HG02678 (cell line): ENCODE data around the gene ITGA11.
"Not testable (repeated sequence)": the region's sequence is repeated elsewhere in the genome, so short reads cannot be mapped to it uniquely, and the experiment has no call there.

ENCODE experiments used
- ATAC-seq: cut with Tn5 transposase; IDR thresholded peaks from one replicate; pipeline ENCODE4 v1.9.1; 2021; ENCODE audit warnings: mild to moderate bottlenecking, moderate library complexity; ENCODE audit not compliant: unreplicated experiment

The ITGA11 gene

DNA sequence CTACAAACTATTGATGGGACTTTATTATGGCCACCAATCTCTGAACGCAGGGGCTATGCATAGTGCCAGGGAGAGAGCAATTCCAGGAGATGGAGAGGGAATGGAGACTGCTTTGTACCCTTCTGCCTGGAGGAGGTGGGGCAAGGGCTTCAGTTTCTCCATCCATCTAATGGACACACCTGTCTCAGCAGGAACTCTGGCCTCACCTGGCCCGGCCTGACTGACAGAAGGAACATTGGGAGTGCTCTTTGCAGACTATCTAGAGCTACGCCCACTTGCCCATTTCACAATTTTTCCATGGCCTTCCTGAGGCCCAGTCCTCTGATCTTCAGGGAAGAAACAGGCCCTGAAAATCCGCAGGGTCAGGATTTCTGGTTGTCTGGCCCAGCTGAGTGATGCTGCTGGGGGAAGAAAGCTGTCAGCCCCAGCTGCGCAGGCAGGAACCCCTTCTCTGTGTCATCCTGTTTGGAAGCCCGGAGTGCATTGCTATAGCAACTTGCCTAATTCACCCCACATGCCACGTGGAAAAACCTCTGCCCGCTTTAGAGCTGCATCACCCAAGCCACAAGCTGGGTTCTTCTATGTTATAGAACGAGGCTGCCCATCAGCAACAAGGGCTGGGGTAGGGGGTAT lies 6.4 kb downstream of the ITGA11 start:
- no peak for ATAC-seq

DNA sequence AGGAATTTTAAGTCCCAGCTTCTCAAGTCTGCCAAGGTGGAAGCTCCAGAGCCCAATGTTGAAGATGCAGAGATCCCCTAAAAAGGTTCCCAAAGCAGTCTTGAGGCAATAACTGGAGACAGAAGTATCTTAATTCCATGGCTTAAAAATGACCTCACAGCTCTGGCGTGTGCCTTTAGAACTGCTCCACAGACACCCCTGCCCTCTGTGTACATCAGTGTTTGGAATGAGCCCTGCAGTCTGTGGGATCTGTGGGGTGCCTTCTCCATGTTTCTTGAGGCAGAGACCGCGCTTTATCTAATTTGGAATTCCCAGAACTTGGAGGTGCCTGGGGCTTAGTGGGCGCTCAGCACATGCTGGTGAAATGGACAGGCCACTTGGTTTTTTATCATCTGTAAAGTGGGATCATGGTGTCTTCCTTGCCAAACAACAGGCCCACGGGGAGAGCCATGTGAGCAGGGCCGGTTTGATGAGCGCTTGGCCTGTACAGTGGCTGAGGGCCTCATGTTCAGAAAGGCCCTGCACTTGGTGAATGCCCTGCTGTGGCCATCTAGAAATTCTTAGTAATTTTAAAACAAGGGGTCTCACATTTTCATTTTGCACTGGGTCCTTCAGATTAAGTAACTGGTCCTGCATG lies 7.1 kb downstream of the ITGA11 start:
- no peak for ATAC-seq

DNA sequence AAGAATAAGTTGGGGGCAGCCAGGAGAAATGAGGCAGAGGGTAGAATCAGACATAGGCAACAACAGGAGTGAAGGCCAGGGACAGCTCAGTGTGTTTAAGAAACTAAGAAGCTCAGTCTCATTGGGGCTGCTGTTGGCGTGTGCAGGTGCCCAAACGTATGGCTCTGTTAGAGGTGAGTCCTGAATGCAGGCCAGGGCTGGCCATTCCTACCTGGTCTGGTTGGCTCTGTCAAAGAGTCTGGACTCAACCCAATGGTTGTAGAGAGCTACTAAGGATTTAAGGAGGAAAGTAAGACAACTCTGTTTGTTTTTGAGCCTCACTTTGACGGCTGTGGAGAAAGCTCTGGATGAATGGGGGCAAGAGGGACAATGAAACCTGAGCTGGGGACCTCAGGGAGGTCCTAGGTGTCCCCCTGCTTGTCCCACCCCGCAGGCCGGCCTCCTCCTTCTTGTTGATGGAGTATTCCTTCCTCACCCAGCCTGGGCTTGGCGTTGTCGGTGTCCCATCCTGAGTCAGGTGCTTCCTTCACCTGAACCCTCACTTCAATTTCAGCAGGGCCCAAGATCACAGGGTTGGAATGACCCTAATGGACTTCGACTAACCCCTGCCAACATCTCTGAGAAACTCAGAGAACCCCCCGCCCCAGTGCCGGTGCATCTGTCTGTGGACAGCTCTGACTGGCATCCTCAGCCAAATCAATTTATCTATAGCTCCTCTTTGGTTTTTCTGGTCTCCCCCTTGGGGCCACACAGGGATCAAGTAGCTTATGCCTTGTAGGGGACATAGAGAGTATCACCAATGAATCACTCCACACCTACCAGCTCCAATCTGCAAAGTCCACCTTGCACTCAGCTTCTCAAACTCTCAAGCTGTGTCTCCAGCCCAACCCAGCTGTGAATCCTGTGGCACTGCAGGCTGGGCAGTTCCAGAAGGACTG lies 8.3 kb downstream of the ITGA11 start:
- no peak for ATAC-seq

DNA sequence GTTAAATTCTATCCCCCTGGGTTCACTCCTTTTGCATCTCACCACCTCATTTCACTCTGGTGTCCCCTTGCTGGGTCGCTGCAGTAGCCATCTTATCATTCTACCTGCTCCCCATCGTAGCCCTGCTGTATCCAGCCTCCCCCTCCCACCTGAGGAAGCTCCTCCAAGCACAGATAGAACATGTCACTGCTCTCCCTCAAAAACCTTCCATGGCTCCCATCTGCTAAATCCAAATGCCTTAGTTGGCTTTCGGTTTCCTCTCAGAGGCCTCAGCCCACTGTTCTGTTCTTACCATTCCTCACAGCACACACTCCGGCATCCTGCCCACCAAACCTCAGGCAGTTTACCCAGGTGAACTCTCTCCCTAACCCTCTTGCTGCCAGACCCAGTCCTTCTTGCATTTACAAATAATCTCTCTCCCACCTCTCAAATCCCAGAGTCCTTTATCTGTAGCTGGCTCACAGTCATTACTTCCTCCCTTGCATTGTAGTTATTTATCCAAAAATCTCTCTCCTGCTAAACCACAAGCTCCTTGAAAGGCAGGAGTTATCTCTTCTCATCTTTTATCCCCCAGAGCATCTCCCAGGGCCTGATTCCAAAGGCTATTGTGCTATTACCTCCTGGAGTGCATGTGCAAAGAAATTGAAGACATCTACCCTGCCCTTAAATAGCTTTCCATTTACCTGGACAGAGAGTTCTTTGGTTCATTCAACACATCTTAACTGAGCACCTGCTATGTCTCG lies 9.4 kb downstream of the ITGA11 start:
- ATAC-seq: not testable (repeated sequence)

DNA sequence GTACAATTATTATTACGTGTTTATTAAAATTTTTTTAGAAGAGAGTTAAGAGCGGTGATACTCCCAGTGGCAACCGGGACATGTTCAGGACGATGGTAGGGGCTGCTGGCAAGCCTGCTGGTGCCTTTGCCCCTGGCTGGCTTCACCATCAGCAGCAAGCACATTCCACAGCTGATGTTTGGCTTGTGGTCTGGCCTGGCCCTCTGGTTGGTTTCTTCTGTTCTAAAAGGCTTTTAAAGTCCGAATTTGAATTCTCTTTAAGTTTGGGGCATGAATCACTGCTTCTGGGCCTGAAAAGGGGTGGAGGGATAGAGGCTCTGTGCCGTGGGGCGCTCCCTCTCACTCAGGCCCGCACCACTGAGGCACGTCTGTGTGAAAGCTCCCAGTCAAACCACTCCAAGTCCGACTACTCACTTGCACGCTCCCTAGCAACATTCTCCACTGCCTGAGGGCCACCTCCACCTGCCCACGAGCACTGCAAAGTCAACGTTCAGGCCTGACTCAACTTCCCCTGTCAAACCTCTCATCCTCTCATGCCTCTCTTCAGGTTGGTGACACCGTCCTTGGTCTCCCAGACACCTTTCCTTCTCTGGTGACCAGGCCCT lies 10.1 kb downstream of the ITGA11 start:
- ATAC-seq: no peak

DNA sequence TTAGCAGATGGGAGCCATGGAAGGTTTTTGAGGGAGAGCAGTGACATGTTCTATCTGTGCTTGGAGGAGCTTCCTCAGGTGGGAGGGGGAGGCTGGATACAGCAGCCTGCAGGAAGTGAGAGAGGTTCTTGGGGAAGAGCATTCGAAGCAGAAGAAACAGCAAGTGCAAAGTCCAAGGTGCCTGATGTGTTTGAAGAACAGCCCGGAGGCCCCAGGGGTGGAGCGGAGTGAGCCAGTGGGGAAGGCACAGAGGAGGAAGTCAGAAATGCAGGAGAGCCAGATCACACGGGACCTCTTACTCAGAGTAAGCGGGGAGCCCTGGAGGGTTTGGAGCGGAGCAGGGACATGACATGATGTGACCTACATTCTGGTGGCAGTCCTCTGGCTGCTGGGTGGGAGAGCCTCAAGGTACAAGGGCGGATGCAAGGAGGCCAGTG lies 10.8 kb downstream of the ITGA11 start:
- no peak for ATAC-seq

DNA sequence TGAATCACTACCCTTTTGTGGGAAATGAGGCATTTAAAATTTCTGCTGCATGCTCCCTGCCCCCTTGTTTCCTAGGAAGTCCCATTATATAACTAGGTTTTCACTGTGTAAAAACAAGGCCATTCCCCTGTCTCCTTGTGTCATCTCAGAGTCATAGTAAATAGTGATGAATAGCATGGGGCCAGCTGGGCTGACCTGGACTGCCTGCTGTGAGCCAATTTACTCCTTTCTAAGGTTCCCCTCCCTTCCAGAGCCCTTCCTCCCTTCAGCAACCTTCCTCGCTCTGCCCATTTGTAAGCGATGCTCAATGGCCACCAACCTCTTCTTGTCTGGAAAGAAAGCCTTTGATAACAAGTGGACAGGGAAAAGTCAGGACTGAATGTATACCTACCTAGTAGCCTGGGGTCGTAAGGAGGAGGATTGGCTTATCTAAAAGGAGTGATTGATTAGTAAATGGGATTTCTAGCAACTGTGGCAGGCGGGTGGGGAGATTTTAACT lies 11.7 kb downstream of the ITGA11 start:
- no peak for ATAC-seq

DNA sequence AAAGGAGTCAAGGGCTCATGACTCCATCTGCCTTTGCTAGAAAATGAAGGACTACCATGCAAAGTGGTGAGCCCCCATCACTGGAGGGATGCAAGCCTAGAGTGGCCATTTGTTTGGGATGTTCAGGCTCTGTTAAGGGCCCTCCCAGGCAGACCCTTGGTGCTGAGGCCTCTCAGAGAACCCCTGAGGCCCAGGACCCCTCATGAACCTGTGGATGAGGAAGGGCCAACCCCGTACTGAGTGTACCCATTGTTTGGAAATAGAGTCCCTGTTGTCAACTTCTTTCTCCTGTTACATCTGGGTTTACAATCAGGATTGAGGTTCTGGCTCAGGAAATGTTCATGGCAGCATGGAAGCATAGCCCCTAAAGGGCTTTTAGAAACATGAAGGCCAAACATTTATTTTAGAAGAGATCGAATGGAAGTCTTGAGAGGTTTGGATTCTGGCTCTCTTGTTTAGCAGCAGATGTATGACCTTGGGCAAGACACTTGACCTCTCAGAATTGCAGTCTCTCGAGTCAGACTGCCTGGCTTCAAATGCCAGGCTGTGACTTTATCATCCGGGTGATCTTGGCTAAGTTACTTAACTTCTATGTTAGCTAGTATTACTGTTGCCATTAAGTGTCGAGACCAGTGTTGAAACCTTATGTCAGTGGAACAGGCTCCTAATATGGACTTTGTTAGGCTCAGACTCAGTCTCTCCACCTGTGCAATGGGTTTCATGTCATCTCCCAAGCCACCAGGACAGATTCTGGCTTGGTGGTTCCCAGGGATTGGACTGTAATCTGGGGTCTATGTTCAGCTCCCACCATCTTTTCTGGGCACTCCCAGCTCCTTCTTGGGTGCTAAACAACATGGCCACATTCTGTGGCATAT lies 12.4 kb downstream of the ITGA11 start:
- ATAC-seq: no peak

DNA sequence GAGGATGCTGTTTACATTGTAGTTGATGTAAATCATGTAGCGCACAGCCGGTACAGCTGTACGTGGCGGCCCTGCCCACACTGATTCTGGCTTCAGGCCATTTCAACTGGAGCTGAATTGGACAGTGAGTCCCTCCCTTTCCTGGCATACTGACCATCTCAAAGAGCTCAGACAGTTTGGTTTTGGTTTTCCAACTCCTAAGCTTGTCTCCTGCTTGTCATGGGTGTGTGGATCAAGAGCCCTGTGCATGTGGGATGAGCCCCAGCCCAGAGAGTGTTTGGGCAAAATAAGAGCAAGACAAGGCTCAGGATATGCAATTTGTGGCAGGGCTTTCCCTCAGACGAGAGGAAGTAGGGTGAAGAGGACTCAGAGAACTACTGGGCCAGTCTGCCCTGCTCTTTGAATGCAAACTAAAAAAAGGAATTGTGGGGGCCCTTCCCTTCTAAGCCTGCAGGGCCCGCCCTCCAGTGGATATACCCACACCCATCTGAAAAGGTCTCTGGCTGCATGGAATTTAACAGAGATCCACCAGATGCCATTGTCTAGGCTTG lies 13.3 kb downstream of the ITGA11 start:
- ATAC-seq: no peak

DNA sequence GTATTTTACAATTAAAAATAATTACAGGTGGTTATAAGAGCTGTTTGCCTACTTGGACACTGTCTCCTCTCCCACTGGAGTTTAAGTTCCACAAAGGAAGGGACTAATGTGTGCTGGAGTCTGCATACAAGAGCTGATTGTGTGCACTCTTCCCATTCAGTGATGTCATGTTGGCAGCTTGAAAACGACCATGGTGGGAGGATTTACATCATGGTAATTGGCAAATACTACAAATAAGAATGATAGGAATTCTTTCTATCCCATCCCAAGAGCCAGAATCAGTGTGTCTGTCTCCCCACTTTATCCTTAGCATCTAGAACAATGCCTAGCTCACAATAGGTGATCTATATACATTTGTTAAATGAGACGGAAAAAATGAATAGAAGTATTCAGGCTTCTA lies 14.1 kb downstream of the ITGA11 start:
- ATAC-seq: no peak

DNA sequence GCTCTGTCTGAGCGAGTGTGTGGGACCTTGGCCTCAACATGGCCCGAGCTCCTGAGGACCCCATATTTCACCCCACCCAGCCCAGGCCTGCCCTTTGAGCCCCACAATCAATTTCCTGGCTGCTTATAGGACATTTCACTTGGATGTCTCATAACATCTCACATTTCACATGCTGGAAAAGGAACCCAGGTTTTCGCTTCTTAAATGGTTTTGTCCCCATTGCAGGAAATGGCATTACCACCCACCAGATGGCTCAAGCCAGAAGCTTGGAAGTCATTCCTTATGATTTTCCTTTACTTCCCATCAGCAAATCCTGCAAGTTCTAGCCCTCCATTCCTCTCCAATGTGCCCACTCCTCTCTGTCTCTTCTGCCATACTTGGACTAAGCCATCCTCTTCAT lies 14.9 kb downstream of the ITGA11 start:
- ATAC-seq: no peak

DNA sequence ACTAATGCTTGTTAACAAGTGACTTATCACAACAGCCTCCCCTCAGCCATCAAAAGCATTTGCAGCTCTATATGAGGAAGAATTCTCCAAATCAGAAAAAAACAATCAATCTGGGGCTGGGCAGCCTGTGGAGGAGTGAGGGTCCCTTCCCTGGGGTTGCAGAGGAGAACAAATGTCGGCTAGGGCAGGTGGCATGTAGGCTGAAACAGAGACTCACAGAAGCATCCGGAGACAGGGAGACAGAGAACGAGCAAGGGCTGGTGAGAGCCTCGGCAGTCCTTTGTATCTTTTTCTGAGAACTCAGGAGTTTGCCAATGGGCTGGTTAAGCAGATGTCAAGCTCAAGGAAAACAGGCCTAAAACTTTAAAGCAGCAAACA lies 15.8 kb downstream of the ITGA11 start:
- ATAC-seq: no peak

DNA sequence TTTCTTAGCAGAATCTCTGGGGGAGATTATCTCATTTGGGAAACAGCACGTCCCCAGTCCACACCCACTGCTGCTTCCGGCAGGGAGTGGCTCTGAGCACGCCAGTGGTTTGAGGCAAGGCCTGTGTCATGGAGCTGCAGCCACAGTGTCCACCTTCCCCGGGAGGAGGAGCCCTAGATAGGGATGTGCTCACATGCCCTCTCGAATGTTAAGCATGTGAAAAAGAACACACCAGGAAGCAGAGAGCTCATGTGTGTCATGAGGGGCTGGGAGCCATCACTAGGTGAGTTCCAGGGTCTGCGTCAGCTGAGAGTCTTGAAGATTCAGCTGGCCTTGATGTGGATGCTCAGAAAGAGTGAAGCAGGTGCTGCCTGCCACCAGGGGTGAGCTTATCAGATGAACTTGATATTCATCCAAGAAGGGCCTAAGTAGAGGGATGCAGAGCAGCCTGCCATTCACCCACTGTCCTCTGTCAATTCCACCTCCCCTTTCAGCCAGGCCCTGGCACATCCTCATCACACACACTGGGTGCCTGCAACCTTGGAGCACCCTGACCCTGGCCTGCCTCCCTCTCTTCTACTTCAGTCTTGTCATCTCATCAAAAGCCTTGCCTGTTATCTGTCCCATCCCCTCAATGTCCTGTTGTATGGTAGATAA lies 16.3 kb downstream of the ITGA11 start:
- no peak for ATAC-seq

DNA sequence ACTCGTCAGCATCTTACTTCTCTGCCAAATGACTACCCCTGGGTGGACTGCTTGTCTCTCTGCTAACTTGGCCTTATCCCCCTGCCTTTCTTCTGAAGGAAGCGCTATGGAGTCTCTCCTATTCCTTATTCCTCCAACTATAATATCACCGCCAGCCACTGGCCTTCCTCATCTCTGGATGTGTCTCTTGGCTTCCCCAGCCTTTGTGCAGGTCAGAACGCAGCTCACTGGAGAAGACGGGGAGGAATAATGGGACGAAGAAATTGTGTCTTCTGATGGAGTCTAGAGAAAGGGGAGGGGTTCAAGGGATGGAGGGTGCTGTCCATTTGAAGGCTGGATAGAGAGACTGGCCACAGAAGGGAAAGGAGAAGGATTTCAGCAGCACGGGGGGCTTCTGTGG lies 16.9 kb downstream of the ITGA11 start:
- ATAC-seq: no peak

DNA sequence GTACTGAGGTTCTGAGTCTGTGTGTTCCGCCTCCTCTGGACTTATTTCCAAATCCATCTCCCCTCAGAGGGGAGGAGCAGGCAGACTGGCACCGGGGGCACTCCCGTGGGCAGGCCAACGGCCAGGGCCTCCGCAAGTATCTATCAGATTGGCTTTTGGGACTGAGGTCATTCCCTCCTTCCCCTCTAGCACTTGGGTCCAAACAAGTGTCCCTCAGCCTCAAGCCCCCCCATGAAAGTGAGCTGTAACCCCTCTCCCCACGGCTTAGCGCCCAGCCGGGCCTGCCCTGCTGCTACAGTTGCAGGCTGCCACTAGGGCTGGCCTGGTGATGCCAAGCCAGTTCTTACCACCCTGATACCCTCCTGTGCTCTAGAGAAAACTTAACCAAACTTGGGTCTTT lies 17.4 kb downstream of the ITGA11 start:
- no peak for ATAC-seq

DNA sequence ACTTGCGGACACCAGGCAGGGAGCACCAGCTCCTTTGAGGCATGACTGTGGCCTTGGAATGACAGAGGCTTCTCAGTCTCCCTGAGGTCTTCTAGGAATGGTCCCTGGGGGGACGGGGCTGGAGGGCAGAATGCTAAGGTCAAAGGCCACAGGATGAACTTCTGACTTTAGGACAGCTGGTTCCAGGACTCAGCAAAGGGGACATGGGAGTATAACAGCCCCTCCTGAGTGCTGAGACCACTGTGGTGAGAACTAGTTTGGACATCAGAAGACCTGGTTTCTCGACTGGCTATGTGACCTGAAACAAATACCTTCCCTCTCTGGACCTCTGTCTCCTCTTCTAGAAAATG lies 17.8 kb downstream of the ITGA11 start:
- no peak for ATAC-seq

DNA sequence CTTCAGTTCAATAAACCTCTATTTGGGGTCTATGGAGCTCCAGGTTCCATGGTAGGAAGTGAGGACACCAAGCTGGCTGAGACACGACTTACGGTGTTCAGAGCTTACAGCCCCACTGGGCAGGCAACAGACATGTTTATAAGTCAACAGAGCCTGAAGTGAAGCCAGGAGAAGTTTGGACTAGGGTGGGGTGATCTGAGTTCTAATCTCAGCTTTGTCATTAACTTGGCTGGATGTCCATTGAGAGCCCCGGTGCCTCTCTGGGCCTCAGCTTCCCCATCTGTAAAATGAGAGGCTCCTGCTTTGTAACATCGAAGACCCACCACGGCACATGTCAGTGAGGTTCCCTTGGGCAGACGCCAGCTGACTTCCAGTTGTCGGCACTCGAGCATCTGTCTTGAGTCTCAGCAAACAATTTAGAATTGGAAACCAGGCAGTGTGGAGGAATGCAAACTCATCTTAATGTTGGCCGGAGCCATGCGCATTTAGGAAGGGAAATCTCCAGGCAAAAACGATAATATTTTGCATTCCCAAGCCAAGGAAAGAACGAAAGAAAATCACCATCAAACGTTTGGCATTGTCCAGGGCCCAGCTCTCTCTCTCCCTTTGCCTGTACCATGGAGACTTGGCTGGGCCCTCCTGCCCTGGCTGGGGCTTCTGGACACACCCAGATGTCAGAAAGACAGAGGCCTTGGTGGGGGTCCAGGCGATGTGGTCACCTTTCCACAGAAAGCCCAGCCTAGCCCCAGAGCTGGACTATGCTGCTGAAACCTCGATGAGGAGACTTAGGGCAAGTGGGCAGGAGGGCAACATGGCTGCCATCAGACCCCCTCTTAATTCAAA lies 18.4 kb downstream of the ITGA11 start:
- no peak for ATAC-seq

DNA sequence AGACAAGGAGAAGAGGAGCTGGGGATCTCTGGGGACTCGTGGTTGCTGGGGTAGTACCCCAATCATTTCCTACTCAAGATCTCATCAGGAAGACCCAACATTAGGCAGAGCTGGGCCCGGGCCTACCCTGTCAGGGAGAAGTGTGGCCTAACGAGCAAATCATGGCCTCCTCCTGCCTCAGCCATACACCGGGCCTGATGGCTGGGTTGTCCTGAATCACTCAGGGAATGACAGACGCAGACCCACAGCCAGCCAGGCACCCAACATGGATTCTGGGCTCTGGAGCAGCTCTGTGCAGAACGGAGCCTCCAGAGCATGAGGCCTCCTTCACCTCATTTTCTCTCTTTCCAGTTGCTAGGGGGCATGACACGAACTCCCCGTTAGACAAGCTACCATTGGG lies 19.7 kb downstream of the ITGA11 start:
- no peak for ATAC-seq
